Lower lobe of right lung (tissue), 2 donors: ENCODE results near the gene OTOR. TPM values are rescaled to one million over a fixed set of nuclear protein-coding genes. Genes with fewer than 3 reads are reported as not detected.

Experiments
- ATAC-seq, 2 donors: fragments of 200-7000 bp; cut with Tn5 transposase; one replicate each; pipeline ENCODE4 v1.9.1; 2020 to 2022; ENCODE audit warnings: mild to moderate bottlenecking in 2 of 2, moderate library complexity in 2 of 2
- DNase-seq: peaks from one replicate; pipeline ENCODE4 v3.0.0-alpha.2; 2020
- H3K27ac ChIP-seq: fragments of 200-600 bp; one replicate; pipeline ENCODE4 v1.8.0; 2022
- H3K27me3 ChIP-seq: fragments of 200-600 bp; one replicate; pipeline ENCODE4 v1.8.0; 2022; ENCODE audit warnings: low read depth
- H3K36me3 ChIP-seq: fragments of 200-600 bp; one replicate; pipeline ENCODE4 v1.8.0; 2022; ENCODE audit warnings: mild to moderate bottlenecking
- H3K4me1 ChIP-seq: fragments of 200-600 bp; one replicate; pipeline ENCODE4 v1.8.0; 2022
- H3K4me3 ChIP-seq: fragments of 200-600 bp; one replicate; pipeline ENCODE4 v1.8.0; 2022; ENCODE audit warnings: mild to moderate bottlenecking
- H3K9me3 ChIP-seq: fragments of 200-600 bp; one replicate; pipeline ENCODE4 v1.8.0; 2022
- CTCF ChIP-seq: fragments of 200-600 bp; IDR thresholded peaks from one replicate; pipeline ENCODE4 v1.8.0; 2022; ENCODE audit warnings: antibody characterized with exemption, mild to moderate bottlenecking
- intact Hi-C: fragments of 100-400 bp; cut with DNase I; formaldehyde crosslinking; loops from one replicate; pipeline ENCODE4 v1.11.0; 2022
- total RNA-seq: library from RNA; stranded (reverse); fragmentation: NEBNext Ultra II Directional; extraction: Animal tissue kit (Norgen Biotek cat#: 25700); gene quantifications from one replicate; pipeline ENCODE4 v1.2.1, GENCODE V29; 2021
- donor health status: DM: no; HTN: yes; CAD: no; lungs with severe emphysema.

The OTOR gene
- total RNA-seq, 1 donor from 2014 or later: not detected

- DNase-seq: no peak
- Histone ChIP-seq H3K27ac (no peak overlapping the region), H3K36me3 (no peaks in the 10 kb centered on the region), H3K4me1 (no peaks in the 10 kb centered on the region), H3K4me3 (no peak overlapping the region), H3K9me3 (no peaks in the 10 kb centered on the region), H3K27me3 (no peaks in the 10 kb centered on the region)
- intact Hi-C loops: no loop called here
- ATAC-seq: no peak
- no peak for TF ChIP-seq CTCF
These were observed 39.6 kb upstream of the OTOR start for GRCh38 chr20:16708602-16709001.

- no peak for ATAC-seq
- intact Hi-C loops: no loop called here
These were observed 39.1 kb upstream of the OTOR start for GRCh38 chr20:16709017-16709416.

GRCh38 chr20:16710781-16711180 lies 37.4 kb upstream of the OTOR start:
- no peaks in the 10 kb centered on the region for H3K36me3 ChIP-seq
- no peaks in the 10 kb centered on the region for H3K9me3 ChIP-seq
- no peak overlapping the region for H3K4me3 ChIP-seq
- no peaks in the 10 kb centered on the region for H3K4me1 ChIP-seq
- peaks cover 6% of the 10 kb centered on the region for H3K27me3 ChIP-seq
- DNase-seq (no peak), ATAC-seq (no peak)
- H3K27ac ChIP-seq: no peak overlapping the region
- no peak for TF ChIP-seq CTCF
- intact Hi-C loops: no loop called here

More at GRCh38 chr20:16709017-16709416, 39.1 kb upstream of the OTOR start:
- no peak overlapping the region for H3K4me3 ChIP-seq
- no peaks in the 10 kb centered on the region for H3K27me3 ChIP-seq
- TF ChIP-seq CTCF: no peak
- H3K9me3 ChIP-seq: no peaks in the 10 kb centered on the region
- no peak for DNase-seq
- H3K27ac ChIP-seq: no peak overlapping the region
- H3K4me1 ChIP-seq: no peaks in the 10 kb centered on the region
- no peaks in the 10 kb centered on the region for H3K36me3 ChIP-seq

GRCh38 chr20:16711661-16712258 lies 36.4 kb upstream of the OTOR start:
- H3K4me3 ChIP-seq: no peak overlapping the region
- H3K36me3 ChIP-seq: no peaks in the 10 kb centered on the region
- H3K27me3 ChIP-seq: peaks cover 6% of the 10 kb centered on the region
- no peaks in the 10 kb centered on the region for H3K9me3 ChIP-seq
- intact Hi-C loops: no loop called here
- H3K4me1 ChIP-seq: no peaks in the 10 kb centered on the region
- ATAC-seq: no peak
- no peak overlapping the region for H3K27ac ChIP-seq
- TF ChIP-seq CTCF: no peak
- no peak for DNase-seq

- Histone ChIP-seq H3K4me3 (no peak overlapping the region), H3K36me3 (no peaks in the 10 kb centered on the region), H3K27ac (no peak overlapping the region), H3K9me3 (no peaks in the 10 kb centered on the region), H3K4me1 (no peaks in the 10 kb centered on the region), H3K27me3 (peaks cover 6% of the 10 kb centered on the region)
- DNase-seq (no peak), ATAC-seq (no peak)
- TF ChIP-seq CTCF: no peak
- intact Hi-C loops: no loop called here
These were observed 35.6 kb upstream of the OTOR start for GRCh38 chr20:16712511-16712947.

GRCh38 chr20:16713066-16713465 lies 35.1 kb upstream of the OTOR start:
- ATAC-seq: no peak
- intact Hi-C loops: no loop called here
- H3K27ac ChIP-seq: no peak overlapping the region
- H3K27me3 ChIP-seq: peaks cover 6% of the 10 kb centered on the region
- no peaks in the 10 kb centered on the region for H3K4me1 ChIP-seq
- no peak for TF ChIP-seq CTCF
- H3K36me3 ChIP-seq: no peaks in the 10 kb centered on the region
- no peaks in the 10 kb centered on the region for H3K9me3 ChIP-seq
- DNase-seq: no peak
- no peak overlapping the region for H3K4me3 ChIP-seq
